SK-N-MC (cell line): ENCODE data around the gene LMLN.

ENCODE experiments used
- EZH2 ChIP-seq: fragments of 200-600 bp; sonication (generic); IDR thresholded peaks from one replicate; pipeline ENCODE4 v1.6.1; 2017; ENCODE audit warnings: antibody characterized with exemption
- POLR2AphosphoS5 ChIP-seq: IDR thresholded peaks from 2 replicates; pipeline ENCODE4 v1.6.1; 2012; ENCODE audit warnings: mild to moderate bottlenecking, low read depth, low read length, borderline replicate concordance

GRCh38 chr3:198046120-198046857 lies 86.3 kb downstream of the LMLN start:
- TF ChIP-seq EZH2 (no peak), POLR2AphosphoS5 (no peak)
